Smooth muscle cell (in vitro differentiated cells): ENCODE data around the gene EFNA5. TPM values are rescaled to one million over a fixed set of nuclear protein-coding genes. Genes with fewer than 3 reads are reported as not detected.

Experiments used
- DNase-seq: peaks from one replicate; lab custom pipeline; 2025; ENCODE audit not compliant: unreplicated experiment; lab: John Stamatoyannopoulos, UW
- H2AFZ ChIP-seq: fragments of 200-600 bp; sonication (generic); 2 replicates; pipeline ENCODE4 v1.6.0; 2016; ENCODE audit warnings: antibody characterized with exemption, low read depth, mild to moderate bottlenecking
- H3F3A ChIP-seq: fragments of 200-600 bp; sonication (generic); 2 replicates; pipeline ENCODE4 v1.6.0; 2017; ENCODE audit warnings: antibody characterized with exemption, low read depth
- H3K27ac ChIP-seq: fragments of 200-600 bp; sonication (generic); 2 replicates; pipeline ENCODE4 v1.5.1; 2016; ENCODE audit warnings: low read depth, mild to moderate bottlenecking
- H3K27me3 ChIP-seq: fragments of 200-600 bp; sonication (generic); 2 replicates; pipeline ENCODE4 v1.6.1; 2016; ENCODE audit warnings: low read depth, mild to moderate bottlenecking
- H3K36me3 ChIP-seq: fragments of 200-600 bp; sonication (generic); 2 replicates; pipeline ENCODE4 v1.5.1; 2016; ENCODE audit warnings: low read depth
- H3K4me1 ChIP-seq: fragments of 200-600 bp; sonication (generic); 2 replicates; pipeline ENCODE4 v1.5.1; 2016; ENCODE audit warnings: low read depth
- H3K4me2 ChIP-seq: fragments of 200-600 bp; sonication (generic); 2 replicates; pipeline ENCODE4 v1.6.0; 2016; ENCODE audit warnings: mild to moderate bottlenecking
- H3K4me3 ChIP-seq: fragments of 200-600 bp; sonication (generic); 2 replicates; pipeline ENCODE4 v1.5.1; 2016; ENCODE audit warnings: mild to moderate bottlenecking
- H3K79me2 ChIP-seq: fragments of 200-600 bp; sonication (generic); 2 replicates; pipeline ENCODE4 v1.6.0; 2016; ENCODE audit warnings: low read depth, mild to moderate bottlenecking
- H3K9ac ChIP-seq: fragments of 200-600 bp; sonication (generic); 2 replicates; pipeline ENCODE4 v1.6.0; 2016; ENCODE audit warnings: low read depth
- H3K9me3 ChIP-seq: fragments of 200-600 bp; sonication (generic); replicated peaks from 2 replicates; pipeline ENCODE4 v1.5.1; 2016; ENCODE audit warnings: low read depth
- H4K20me1 ChIP-seq: fragments of 200-600 bp; sonication (generic); 2 replicates; pipeline ENCODE4 v1.6.0; 2016; ENCODE audit warnings: low read depth
- WGBS: methylation state at CpG from one replicate; pipeline ENCODE4 v1.1.7; 2016; ENCODE audit warnings: low lambda C conversion rate; 5-methylcytosine and 5-hydroxymethylcytosine counted together
- polyA plus RNA-seq: library from polyadenylated mRNA; unstranded; fragments of >200 nt; fragmentation: Nextera tagmentation; extraction: Ambion mirVana; gene quantifications from 2 replicates; pipeline ENCODE4 v1.2.1, GENCODE V29; 2016
- total RNA-seq: library from RNA; depleted of rRNA; stranded (reverse); fragments of >200 nt; gene quantifications from 2 replicates; pipeline ENCODE4 v1.2.3, GENCODE V29; 2014
- TF ChIP-seq, protein P1 (sequence below): fragments of 200-600 bp; sonication (generic); IDR thresholded peaks from 2 replicates; pipeline ENCODE4 v1.5.1; 2017; ENCODE audit warnings: borderline replicate concordance, mild to moderate bottlenecking, antibody characterized with exemption; ENCODE audit not compliant: insufficient read depth, poor library complexity, severe bottlenecking

Gene EFNA5
- total and polyA plus RNA-seq, 2 experiments from 2014 or later = 0.32 to 8.8 TPM

DNA sequence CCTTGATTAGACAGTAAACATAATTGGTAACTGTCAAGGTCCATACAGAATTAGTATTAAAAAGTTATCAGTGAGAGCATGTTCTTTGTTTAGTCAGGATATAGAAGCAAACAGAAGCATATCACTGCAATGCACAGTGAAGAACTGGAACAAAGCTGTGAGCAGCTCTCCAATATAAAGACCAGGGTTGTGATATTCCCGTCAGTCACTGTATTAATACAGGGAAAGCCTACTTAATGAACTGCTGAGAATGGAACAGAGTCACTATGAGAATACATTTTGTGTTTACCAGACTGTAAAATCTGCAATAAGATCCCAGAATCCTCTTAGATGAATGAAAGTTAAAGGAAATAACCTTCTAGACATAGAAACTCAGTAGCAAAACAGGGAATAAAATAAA, 58.2 kb downstream of the EFNA5 start:
- Histone ChIP-seq H3K9me3 (no peaks in the 10 kb centered on the region), H3K4me2 (no peak overlapping the region), H3F3A (no peaks in the 10 kb centered on the region), H3K27ac (no peak overlapping the region), H3K27me3 (no peaks in the 10 kb centered on the region), H3K4me1 (peaks cover 28% of the 10 kb centered on the region), H3K79me2 (no peaks in the 10 kb centered on the region), H4K20me1 (no peaks in the 10 kb centered on the region), H2AFZ (no peak overlapping the region), H3K4me3 (no peak overlapping the region), H3K9ac (no peak overlapping the region), H3K36me3 (no peaks in the 10 kb centered on the region)
- no peak for DNase-seq
- 81% methylated on average over 1 of the region's 1 CpG for WGBS
- TF ChIP-seq, protein P1, sequence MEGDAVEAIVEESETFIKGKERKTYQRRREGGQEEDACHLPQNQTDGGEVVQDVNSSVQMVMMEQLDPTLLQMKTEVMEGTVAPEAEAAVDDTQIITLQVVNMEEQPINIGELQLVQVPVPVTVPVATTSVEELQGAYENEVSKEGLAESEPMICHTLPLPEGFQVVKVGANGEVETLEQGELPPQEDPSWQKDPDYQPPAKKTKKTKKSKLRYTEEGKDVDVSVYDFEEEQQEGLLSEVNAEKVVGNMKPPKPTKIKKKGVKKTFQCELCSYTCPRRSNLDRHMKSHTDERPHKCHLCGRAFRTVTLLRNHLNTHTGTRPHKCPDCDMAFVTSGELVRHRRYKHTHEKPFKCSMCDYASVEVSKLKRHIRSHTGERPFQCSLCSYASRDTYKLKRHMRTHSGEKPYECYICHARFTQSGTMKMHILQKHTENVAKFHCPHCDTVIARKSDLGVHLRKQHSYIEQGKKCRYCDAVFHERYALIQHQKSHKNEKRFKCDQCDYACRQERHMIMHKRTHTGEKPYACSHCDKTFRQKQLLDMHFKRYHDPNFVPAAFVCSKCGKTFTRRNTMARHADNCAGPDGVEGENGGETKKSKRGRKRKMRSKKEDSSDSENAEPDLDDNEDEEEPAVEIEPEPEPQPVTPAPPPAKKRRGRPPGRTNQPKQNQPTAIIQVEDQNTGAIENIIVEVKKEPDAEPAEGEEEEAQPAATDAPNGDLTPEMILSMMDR = no peak

DNA sequence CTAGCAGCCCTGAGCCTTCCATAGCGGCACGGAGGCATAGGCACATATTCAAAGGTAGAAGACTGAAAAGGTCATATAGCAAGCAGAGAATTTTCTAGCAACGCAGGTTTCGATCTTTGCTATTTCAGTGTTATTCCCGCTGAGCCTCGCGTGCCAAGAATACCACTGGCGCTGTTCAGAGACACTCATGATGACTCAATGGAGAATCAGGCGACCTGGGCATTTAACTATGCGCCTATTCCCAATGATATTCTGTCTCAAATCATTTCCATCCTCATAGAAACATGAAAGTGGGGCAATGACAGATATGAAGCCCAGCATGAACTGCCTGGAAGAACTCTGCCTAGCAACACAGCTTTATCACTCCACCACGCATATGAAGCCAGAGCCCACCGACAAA, 59.9 kb downstream of the EFNA5 start:
- H3K4me2 ChIP-seq = no peak overlapping the region
- WGBS = 86% methylated on average over 12 of the region's 12 CpGs
- no peak overlapping the region for H3K27ac ChIP-seq
- H3K27me3 ChIP-seq = no peaks in the 10 kb centered on the region
- no peak overlapping the region for H3K4me3 ChIP-seq
- H3K36me3 ChIP-seq = no peaks in the 10 kb centered on the region
- no peaks in the 10 kb centered on the region for H3F3A ChIP-seq
- H3K9ac ChIP-seq = no peak overlapping the region
- no peak overlapping the region for H2AFZ ChIP-seq
- TF ChIP-seq, protein P1 = no peak
- no peaks in the 10 kb centered on the region for H4K20me1 ChIP-seq
- no peak for DNase-seq
- no peaks in the 10 kb centered on the region for H3K9me3 ChIP-seq
- H3K4me1 ChIP-seq = peaks cover 40% of the 10 kb centered on the region
- H3K79me2 ChIP-seq = no peaks in the 10 kb centered on the region

DNA sequence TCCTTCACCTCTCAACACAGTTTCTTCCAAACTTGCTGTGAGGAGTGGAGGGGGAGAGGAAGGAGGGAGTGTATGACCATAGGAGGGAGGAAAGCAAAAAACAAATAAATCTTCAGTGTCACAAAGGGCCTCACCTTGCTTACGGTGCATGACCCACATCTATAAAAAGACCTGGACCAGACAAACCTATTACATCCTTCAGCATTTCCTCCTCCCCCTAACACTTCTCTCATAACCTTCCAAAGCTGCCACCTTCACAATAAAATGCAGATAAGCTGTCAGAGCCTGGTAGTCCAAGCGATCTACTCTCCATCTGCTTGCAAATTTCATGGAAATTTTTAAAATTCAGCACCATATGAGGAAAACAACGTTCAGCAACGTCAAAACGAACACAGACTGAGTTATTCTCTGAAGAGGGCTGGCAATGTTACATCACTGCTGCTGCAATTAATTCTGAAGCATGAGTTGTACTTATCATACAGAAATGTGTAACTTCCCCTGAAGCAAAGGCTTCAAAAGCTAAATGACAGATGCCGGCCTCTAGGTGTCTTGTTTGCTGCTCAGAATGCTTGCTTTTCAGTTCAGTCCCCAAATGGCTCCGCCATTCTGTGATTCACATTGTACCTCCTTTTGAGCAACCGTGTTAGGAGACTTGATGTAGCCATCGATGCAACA, 62.9 kb downstream of the EFNA5 start:
- Histone ChIP-seq H3K9ac (no peak overlapping the region), H3K4me3 (no peak overlapping the region), H2AFZ (no peak overlapping the region), H3K4me1 (peaks cover 55% of the 10 kb centered on the region), H3K36me3 (no peaks in the 10 kb centered on the region), H3K9me3 (no peaks in the 10 kb centered on the region), H3K4me2 (no peak overlapping the region), H3F3A (no peaks in the 10 kb centered on the region), H3K27ac (no peak overlapping the region), H4K20me1 (no peaks in the 10 kb centered on the region), H3K79me2 (no peaks in the 10 kb centered on the region), H3K27me3 (no peaks in the 10 kb centered on the region)
- 88% methylated on average over 9 of the region's 9 CpGs for WGBS
- TF ChIP-seq, protein P1 = no peak
- no peak for DNase-seq

DNA sequence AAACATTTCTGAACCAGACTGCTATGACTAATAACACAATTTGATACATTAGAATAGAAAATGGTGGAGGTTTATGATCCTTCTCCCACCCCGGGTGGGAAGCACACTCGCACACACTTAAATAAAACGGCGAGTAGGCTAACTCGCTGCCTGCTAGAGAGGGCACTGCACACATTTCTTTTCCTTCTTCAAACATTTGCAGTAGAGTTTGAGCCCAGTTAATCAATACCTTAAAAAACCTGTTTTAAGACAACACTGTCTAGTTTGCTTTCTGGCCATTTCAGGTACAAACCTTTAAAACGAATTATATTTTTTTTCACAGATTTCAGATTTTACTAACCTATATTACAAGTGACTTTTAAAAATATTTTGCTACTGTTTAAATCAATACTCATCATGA, 63.5 kb downstream of the EFNA5 start:
- no peaks in the 10 kb centered on the region for H3K79me2 ChIP-seq
- 92% methylated on average over 6 of the region's 6 CpGs for WGBS

More for the DNA sequence above, 63.5 kb downstream of the EFNA5 start:
- Histone ChIP-seq H3K4me1 (peaks cover 55% of the 10 kb centered on the region), H3K27ac (no peak overlapping the region), H3K4me2 (no peak overlapping the region), H3K27me3 (no peaks in the 10 kb centered on the region), H3K9me3 (no peaks in the 10 kb centered on the region), H2AFZ (no peak overlapping the region), H4K20me1 (no peaks in the 10 kb centered on the region), H3K4me3 (no peak overlapping the region), H3F3A (no peaks in the 10 kb centered on the region), H3K36me3 (no peaks in the 10 kb centered on the region), H3K9ac (no peak overlapping the region)
- DNase-seq = no peak
- TF ChIP-seq, protein P1 = no peak
